HEK293 (cell line): ENCODE results near the gene KCTD12.
A peak's percentile ranks its signal among the peaks of the same experiment; 100 is the strongest.

Experiments used
- BCL11A ChIP-seq: fragments of 450-650 bp; formaldehyde crosslinking; IDR thresholded peaks from 2 replicates; pipeline ENCODE4 v1.5.1; 2016; ENCODE audit warnings: low read depth, missing biosample characterization, missing genetic modification characterization
- BCL6B ChIP-seq: fragments of 450-650 bp; formaldehyde crosslinking; IDR thresholded peaks from 2 replicates; pipeline ENCODE4 v1.5.1; 2017; ENCODE audit warnings: missing biosample characterization, missing genetic modification characterization
- GLI4 ChIP-seq: fragments of 450-650 bp; formaldehyde crosslinking; IDR thresholded peaks from 2 replicates; pipeline ENCODE4 v1.5.1; 2016; ENCODE audit warnings: missing biosample characterization, missing genetic modification characterization
- GLIS1 ChIP-seq: fragments of 450-650 bp; formaldehyde crosslinking; IDR thresholded peaks from 2 replicates; pipeline ENCODE4 v1.5.1; 2016; ENCODE audit warnings: missing biosample characterization, missing genetic modification characterization
- HIC1 ChIP-seq: fragments of 450-650 bp; formaldehyde crosslinking; IDR thresholded peaks from 2 replicates; pipeline ENCODE4 v1.5.1; 2016; ENCODE audit warnings: missing biosample characterization, missing genetic modification characterization
- INSM2 ChIP-seq: fragments of 450-650 bp; formaldehyde crosslinking; IDR thresholded peaks from 2 replicates; pipeline ENCODE4 v1.5.1; 2016; ENCODE audit warnings: missing biosample characterization, missing genetic modification characterization
- KLF9 ChIP-seq: fragments of 450-650 bp; formaldehyde crosslinking; IDR thresholded peaks from 2 replicates; pipeline ENCODE4 v1.5.1; 2016; ENCODE audit warnings: missing biosample characterization, missing genetic modification characterization, low read depth
- REST ChIP-seq: fragments of 450-650 bp; formaldehyde crosslinking; IDR thresholded peaks from 2 replicates; pipeline ENCODE4 v1.5.1; 2016; ENCODE audit warnings: missing biosample characterization, missing genetic modification characterization
- SP2 ChIP-seq: fragments of 450-650 bp; formaldehyde crosslinking; IDR thresholded peaks from 2 replicates; pipeline ENCODE4 v1.5.1; 2016; ENCODE audit warnings: missing biosample characterization, missing genetic modification characterization
- ZBTB20 ChIP-seq: fragments of 450-650 bp; formaldehyde crosslinking; IDR thresholded peaks from 2 replicates; pipeline ENCODE4 v1.5.1; 2016; ENCODE audit warnings: missing biosample characterization, missing genetic modification characterization
- ZBTB26 ChIP-seq: fragments of 450-650 bp; formaldehyde crosslinking; optimal IDR thresholded peaks from 2 replicates; pipeline ENCODE3; 2016; ENCODE audit warnings: missing biosample characterization, mild to moderate bottlenecking, missing genetic modification characterization
- ZBTB48 ChIP-seq: fragments of 450-650 bp; formaldehyde crosslinking; IDR thresholded peaks from 2 replicates; pipeline ENCODE4 v1.5.1; 2016; ENCODE audit warnings: missing biosample characterization, missing genetic modification characterization
- ZBTB49 ChIP-seq: fragments of 450-650 bp; formaldehyde crosslinking; IDR thresholded peaks from 2 replicates; pipeline ENCODE4 v1.5.1; 2016; ENCODE audit warnings: missing biosample characterization, missing genetic modification characterization, low read depth
- ZBTB7A ChIP-seq: fragments of 450-650 bp; formaldehyde crosslinking; IDR thresholded peaks from 2 replicates; pipeline ENCODE4 v1.5.1; 2016; ENCODE audit warnings: low read depth, missing biosample characterization, missing genetic modification characterization
- ZNF148 ChIP-seq: fragments of 450-650 bp; formaldehyde crosslinking; IDR thresholded peaks from 2 replicates; pipeline ENCODE4 v1.5.0; 2017; ENCODE audit warnings: missing biosample characterization, missing genetic modification characterization, borderline replicate concordance
- ZNF175 ChIP-seq: fragments of 450-650 bp; formaldehyde crosslinking; IDR thresholded peaks from 2 replicates; pipeline ENCODE4 v1.5.1; 2016; ENCODE audit warnings: missing biosample characterization, missing genetic modification characterization
- ZNF423 ChIP-seq: fragments of 450-650 bp; formaldehyde crosslinking; IDR thresholded peaks from 2 replicates; pipeline ENCODE4 v1.5.1; 2016; ENCODE audit warnings: missing biosample characterization, missing genetic modification characterization
- ZNF548 ChIP-seq: fragments of 450-650 bp; formaldehyde crosslinking; IDR thresholded peaks from 2 replicates; pipeline ENCODE4 v1.5.1; 2016; ENCODE audit warnings: missing biosample characterization, missing genetic modification characterization
- ZNF623 ChIP-seq: fragments of 450-650 bp; formaldehyde crosslinking; IDR thresholded peaks from 2 replicates; pipeline ENCODE4 v1.5.1; 2016; ENCODE audit warnings: missing biosample characterization, missing genetic modification characterization
- ZNF843 ChIP-seq: fragments of 450-650 bp; formaldehyde crosslinking; IDR thresholded peaks from 2 replicates; pipeline ENCODE4 v1.5.1; 2016; ENCODE audit warnings: missing biosample characterization, missing genetic modification characterization
- ZSCAN30 ChIP-seq: fragments of 450-650 bp; IDR thresholded peaks from 2 replicates; pipeline ENCODE4 v1.5.1; 2018; ENCODE audit warnings: missing biosample characterization, mild to moderate bottlenecking, missing genetic modification characterization, moderate library complexity

The KCTD12 gene

GRCh38 chr13:76885203-76886004 lies 801 bp downstream of the KCTD12 start (continued):
- TF ChIP-seq BCL6B, result no peak
- TF ChIP-seq INSM2 (tag by site-specific recombination), result no peak
- peak; percentile 33; the same call in 1 of the 2 replicates for TF ChIP-seq ZSCAN30 (tag by site-specific recombination)
- no peak for TF ChIP-seq ZBTB48 (tag by site-specific recombination)
- no peak for TF ChIP-seq ZNF548 (tag by site-specific recombination)
- no peak for TF ChIP-seq SP2
- TF ChIP-seq ZNF175, result no peak
- TF ChIP-seq ZBTB49 (tag by site-specific recombination), result no peak
- no peak for TF ChIP-seq GLIS1
- peak; percentile 39; the same call in 1 of the 2 replicates for TF ChIP-seq HIC1 (tag by site-specific recombination)
- no peak for TF ChIP-seq ZNF843 (tag by site-specific recombination)
- TF ChIP-seq GLI4 (tag by site-specific recombination), result no peak
- no peak for TF ChIP-seq KLF9
- peak; percentile 89 for TF ChIP-seq ZBTB26 (tag by site-specific recombination)
- TF ChIP-seq ZNF148 (tag by site-specific recombination), result no peak
- TF ChIP-seq REST (tag by site-specific recombination), result no peak
- TF ChIP-seq ZBTB20 (tag by site-specific recombination), result peak; percentile 17; the same call in 1 of the 2 replicates
- TF ChIP-seq ZNF623 (tag by site-specific recombination), result no peak
- no peak for TF ChIP-seq BCL11A (tag by site-specific recombination)
- TF ChIP-seq ZNF423 (tag by site-specific recombination), result 0 out of 2 replicates have a peak, but pooled peaks have one; percentile 32
- TF ChIP-seq ZBTB7A (tag by site-specific recombination), result no peak
